Esophagus (tissue), 2 donors: Measurements from ENCODE around the gene QSOX2. TPM values are rescaled to one million over a fixed set of nuclear protein-coding genes. Genes with fewer than 3 reads are reported as not detected.

Experiments
- H3K27ac ChIP-seq, 2 donors: one replicate each; pipeline ENCODE4 v1.5.1; 2013; ENCODE audit warnings: low read depth in 2 of 2, mild to moderate bottlenecking in 2 of 2, inconsistent platforms in 1 of 2, low read length in 1 of 2, moderate library complexity in 1 of 2
- H3K27me3 ChIP-seq, 2 donors: one replicate each; pipeline ENCODE4 v1.6.1; 2013; ENCODE audit warnings: low read length in 2 of 2, control low read depth in 1 of 2, mild to moderate bottlenecking in 1 of 2; ENCODE audit not compliant: insufficient read depth in 2 of 2, control insufficient read depth in 1 of 2
- H3K36me3 ChIP-seq, 2 donors: one replicate each; pipeline ENCODE4 v1.6.1; 2013; ENCODE audit warnings: low read length in 1 of 2; ENCODE audit not compliant: control insufficient read depth in 2 of 2, insufficient read depth in 2 of 2
- H3K4me1 ChIP-seq, 2 donors: one replicate each; pipeline ENCODE4 v1.6.1; 2013; ENCODE audit warnings: low read length in 1 of 2; ENCODE audit not compliant: control insufficient read depth in 2 of 2, insufficient read depth in 2 of 2
- H3K4me3 ChIP-seq, 2 donors: one replicate each; pipeline ENCODE4 v1.5.1; 2013; ENCODE audit warnings: low read length in 2 of 2, mild to moderate bottlenecking in 2 of 2, low read depth in 1 of 2, moderate library complexity in 1 of 2
- H3K9me3 ChIP-seq, 2 donors: one replicate each; pipeline ENCODE4 v1.6.1; 2013; ENCODE audit warnings: mild to moderate bottlenecking in 2 of 2, low read depth in 1 of 2, low read length in 1 of 2, moderate library complexity in 1 of 2; ENCODE audit not compliant: control insufficient read depth in 2 of 2, insufficient read depth in 1 of 2
- WGBS, 2 donors: extraction: QIAGEN DNeasy Blood & Tissue Kit; methylation state at CpG; one replicate each; pipeline ENCODE4 v1.1.7; 2013; 5-methylcytosine and 5-hydroxymethylcytosine counted together
- polyA plus RNA-seq, 2 donors: library from polyadenylated mRNA; stranded (reverse); fragments of 200-250 nt; gene quantifications; one replicate each; pipeline ENCODE4 v1.2.3, GENCODE V29; 2013
- donor health status: healthy with polysubstance abuse.
- donor health status: Bipolar disorder and iron deficiency.

The QSOX2 gene
- polyA plus RNA-seq, 2 donors, result 2.6 to 3.6 TPM

DNA sequence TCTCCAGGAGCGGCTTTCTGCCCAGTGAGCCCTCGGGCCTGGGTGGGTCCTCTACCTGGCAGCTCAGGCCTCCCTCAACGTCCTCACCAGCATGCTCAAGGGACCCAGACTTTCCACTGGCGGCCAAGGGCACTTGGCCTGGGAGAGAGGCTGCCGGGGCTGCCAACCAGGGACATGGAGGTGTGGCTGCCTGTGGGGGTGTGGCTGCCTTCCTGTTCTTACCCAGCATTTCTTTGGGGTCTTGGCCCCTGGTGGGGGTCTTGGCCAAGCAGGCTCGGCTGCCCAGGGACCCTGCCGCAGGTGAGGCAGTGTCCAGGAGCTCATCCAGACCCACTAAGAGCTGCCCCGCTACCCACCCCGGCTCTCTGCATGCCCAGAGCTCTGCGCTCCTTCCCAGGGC, 7.2 kb upstream of the QSOX2 start:
- no peak overlapping the region for H3K27ac ChIP-seq
- no peak overlapping the region for H3K4me3 ChIP-seq
- H3K4me1 ChIP-seq, result peaks cover 0 to 3% of the 10 kb centered on the region in 2 donors
- H3K9me3 ChIP-seq, result no peaks in the 10 kb centered on the region
- H3K27me3 ChIP-seq, result no peaks in the 10 kb centered on the region
- 78 to 83% methylated on average over 10 of the region's 10 CpGs for WGBS, 2 donors
- no peaks in the 10 kb centered on the region for H3K36me3 ChIP-seq

DNA sequence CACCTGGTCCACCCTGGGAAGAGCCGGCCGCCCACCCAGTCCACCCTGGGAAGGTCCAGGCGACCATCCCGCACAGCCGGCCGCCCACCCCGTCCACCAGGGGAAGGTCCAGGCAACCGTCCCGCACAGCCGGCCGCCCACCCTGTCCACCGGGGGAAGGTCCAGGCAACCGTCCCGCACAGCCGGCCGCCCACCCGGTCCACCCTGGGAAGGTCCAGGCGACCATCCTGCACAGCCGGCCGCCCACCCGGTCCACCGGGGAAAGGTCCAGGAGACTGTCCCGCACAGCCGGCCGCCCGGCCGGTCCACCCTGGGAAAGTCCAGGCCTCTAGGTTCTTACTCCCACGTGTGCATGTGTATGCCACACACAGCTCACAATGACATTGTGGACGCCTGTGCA, 6.7 kb upstream of the QSOX2 start:
- peaks cover 0 to 7% of the 10 kb centered on the region in 2 donors for H3K4me1 ChIP-seq
- no peaks in the 10 kb centered on the region for H3K9me3 ChIP-seq
- no peaks in the 10 kb centered on the region for H3K36me3 ChIP-seq
- 89 to 90% methylated on average over 22 to 29 of the region's 29 CpGs for WGBS, 2 donors
- no peaks in the 10 kb centered on the region for H3K27me3 ChIP-seq
- H3K4me3 ChIP-seq, result no peak overlapping the region
- no peak overlapping the region for H3K27ac ChIP-seq

DNA sequence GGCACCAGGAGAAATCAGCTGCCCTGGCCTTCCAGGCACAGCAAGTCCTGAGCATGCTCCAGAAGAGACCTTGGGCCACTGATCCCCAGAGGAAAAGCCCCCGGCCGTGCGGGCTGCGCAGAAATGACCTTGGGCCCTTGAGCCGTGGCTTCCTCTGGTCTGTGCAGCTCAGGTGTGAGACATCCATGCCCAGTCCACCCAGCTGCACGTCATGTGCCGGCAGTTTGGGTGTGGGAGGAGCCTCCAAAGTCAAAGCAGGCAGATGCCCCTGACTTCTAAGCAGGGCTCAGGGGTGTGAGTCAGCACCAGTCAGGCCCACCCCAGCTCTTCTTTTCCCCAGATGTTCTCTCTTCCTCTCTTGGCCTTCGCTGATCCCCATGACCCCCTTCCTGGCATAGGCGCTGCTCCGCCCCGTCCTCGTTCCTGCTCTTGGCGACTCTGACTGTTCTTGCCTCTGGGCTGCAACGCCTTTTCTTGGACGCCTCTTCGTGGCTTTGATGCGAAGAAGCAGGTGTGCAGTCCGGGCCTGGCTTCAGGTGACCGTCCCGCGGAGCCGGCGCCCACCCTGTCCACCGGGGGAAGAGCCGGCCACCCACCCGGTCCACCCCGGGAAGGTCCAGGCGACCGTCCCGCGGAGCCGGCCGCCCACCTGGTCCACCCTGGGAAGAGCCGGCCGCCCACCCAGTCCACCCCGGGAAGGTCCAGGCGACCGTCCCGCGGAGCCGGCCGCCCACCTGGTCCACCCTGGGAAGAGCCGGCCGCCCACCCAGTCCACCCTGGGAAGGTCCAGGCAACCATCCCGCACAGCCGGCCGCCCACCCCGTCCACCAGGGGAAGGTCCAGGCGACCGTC, 5.9 kb upstream of the QSOX2 start:
- H3K4me1 ChIP-seq, result peaks cover 0 to 7% of the 10 kb centered on the region in 2 donors
- no peak overlapping the region for H3K27ac ChIP-seq
- no peaks in the 10 kb centered on the region for H3K9me3 ChIP-seq
- H3K4me3 ChIP-seq, result no peak overlapping the region
- H3K36me3 ChIP-seq, result no peaks in the 10 kb centered on the region
- H3K27me3 ChIP-seq, result no peaks in the 10 kb centered on the region
- 70 to 73% methylated on average over 28 to 50 of the region's 50 CpGs for whole genome bisulfite sequencing, 2 donors

DNA sequence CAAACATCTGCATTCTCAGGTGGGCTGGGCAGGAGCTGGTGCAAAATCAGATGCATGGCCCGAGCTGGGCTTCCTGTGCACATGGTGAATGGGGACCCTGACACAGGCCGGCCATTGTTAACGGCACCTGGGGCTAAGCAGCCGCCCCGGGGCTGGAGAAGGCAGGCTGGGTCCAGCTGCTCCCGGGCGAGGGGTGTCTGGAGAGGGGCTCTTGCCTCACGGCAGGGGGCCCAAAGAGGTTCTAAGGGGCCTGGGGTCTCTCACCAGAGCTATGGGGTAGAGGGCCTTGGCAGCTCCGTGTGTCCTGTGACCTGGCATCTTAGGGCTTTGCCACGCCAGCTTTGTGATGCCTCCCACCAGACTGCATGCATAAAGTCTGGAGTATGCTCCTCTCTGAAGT, 5.1 kb upstream of the QSOX2 start:
- Histone ChIP-seq H3K9me3 (no peaks in the 10 kb centered on the region), H3K36me3 (no peaks in the 10 kb centered on the region), H3K4me1 (peaks cover 0 to 7% of the 10 kb centered on the region in 2 donors), H3K27me3 (no peaks in the 10 kb centered on the region), H3K27ac (no peak overlapping the region), H3K4me3 (no peak overlapping the region)
- 68 to 70% methylated on average over 10 of the region's 10 CpGs for WGBS, 2 donors

DNA sequence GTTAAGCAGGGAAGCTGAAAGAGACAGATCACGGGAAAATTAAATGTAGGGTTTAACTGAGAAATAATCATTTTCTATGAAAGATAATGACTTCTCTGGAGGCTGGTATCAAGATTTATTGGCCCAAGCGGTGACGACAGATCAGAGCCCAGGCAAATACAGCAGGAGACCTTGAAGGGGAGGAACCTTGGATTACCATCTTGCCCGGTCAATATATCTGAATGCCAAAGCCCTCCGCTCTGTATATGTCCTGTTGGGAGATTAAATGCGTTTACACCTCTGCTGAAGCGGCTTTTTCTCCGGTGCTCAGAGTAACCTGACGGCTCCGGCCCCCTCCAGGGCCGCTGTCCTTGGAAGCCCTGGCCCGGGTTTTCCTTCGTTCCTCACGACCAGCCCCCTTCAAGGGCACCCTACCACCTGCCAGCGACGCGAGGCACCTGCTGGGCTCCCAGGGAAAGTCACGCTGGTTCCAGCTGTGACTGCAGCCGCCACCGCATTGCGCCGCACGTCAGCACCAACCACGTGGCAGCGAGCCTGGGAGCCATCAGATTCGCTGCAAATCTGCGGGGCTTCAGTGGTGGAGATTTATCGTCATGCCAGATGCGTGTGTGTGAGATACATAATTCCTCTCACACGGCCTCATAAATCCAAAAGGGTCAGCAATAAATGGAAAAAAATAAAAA, 4.4 kb upstream of the QSOX2 start:
- 69 to 78% methylated on average over 30 of the region's 30 CpGs for WGBS, 2 donors
- H3K27ac ChIP-seq, result no peak overlapping the region
- H3K4me3 ChIP-seq, result no peak overlapping the region
- H3K36me3 ChIP-seq, result no peaks in the 10 kb centered on the region
- H3K27me3 ChIP-seq, result no peaks in the 10 kb centered on the region
- H3K4me1 ChIP-seq, result peaks cover 0 to 7% of the 10 kb centered on the region in 2 donors
- no peaks in the 10 kb centered on the region for H3K9me3 ChIP-seq

DNA sequence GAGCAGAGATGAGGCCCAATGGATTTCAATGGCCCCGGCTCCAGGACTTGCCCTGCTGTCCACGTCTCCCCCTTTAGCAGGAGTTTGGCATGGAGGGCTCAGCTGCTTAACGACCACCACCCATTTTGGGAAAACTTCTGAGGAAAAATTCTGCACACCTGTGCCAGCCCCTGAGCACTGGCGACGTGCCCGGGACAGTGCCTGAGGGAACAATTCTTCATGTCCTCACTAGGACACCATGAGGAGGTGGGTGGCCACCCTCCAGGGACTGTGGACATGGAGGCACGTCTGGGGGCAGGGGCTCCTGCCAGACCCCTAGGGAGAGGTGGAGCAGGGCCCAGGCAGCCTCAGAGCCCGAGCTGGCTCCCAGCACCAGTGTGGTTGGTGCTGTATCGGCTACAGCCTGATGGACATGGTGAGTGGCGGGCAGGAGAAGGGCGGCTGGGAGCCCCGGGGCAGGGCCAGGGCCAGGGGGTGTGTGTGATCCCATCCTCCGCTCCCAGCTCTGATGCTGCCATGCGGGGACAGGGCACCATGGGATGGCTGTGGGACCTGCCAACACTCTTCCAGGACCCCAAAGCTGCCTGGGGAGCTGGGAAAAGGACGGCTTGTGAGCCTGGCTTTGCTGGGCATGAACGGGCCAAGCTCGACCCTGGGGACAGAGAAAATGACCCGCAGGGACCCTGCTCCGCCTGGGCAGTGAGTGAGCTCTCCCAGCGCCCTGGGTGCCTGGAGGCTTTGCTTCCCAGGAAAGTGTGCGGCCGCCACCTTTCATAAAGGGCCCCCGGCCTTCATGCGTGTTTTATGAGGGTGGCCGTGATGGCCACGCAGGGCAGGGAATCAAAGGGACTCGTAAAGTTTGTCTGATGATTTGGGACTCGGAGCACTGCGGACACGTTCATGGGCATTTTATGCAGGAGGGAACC, 3.6 kb upstream of the QSOX2 start:
- Histone ChIP-seq H3K36me3 (no peaks in the 10 kb centered on the region), H3K4me3 (no peak overlapping the region), H3K27ac (no peak overlapping the region), H3K4me1 (peaks cover 0 to 9% of the 10 kb centered on the region in 2 donors), H3K27me3 (no peaks in the 10 kb centered on the region), H3K9me3 (no peaks in the 10 kb centered on the region)
- WGBS, 2 donors, result 70 to 71% methylated on average over 30 of the region's 30 CpGs

DNA sequence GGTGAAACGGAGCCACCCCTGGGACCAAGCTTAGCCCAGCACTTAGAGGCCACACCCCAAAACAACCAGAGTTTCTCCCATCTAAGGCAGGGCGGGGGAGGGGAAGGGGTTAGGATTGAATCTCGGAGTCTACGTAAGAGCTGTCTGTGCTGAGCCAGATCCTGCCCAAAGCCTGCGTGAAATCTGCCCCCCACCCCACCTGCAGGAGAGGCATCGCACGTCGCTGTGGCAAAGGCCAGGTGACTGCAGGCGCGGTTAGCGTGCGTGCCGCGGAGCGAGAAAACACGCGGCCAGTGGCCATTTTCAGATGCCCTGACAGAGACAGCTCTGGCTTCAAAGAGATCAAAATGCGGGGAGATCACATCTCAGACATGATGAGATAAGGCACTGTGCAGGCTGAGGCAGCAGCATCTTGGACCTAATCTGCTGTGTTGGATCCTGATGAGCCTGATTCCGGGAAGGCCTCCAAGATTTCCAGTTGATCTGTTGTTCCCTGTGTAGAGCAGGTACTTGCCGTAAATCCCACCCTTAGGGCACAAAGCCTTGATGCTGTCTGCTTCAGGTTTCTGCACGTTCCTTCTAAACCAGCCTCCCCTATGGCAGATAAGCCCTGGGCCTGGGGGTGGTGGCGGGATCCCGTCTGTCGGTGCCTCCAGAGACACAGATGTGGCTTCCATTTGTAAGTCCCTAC, 2.5 kb upstream of the QSOX2 start:
- 51 to 69% methylated on average over 24 of the region's 24 CpGs for WGBS, 2 donors
- Histone ChIP-seq H3K27me3 (no peaks in the 10 kb centered on the region), H3K9me3 (no peaks in the 10 kb centered on the region), H3K4me3 (no peak overlapping the region), H3K27ac (no peak overlapping the region), H3K4me1 (peaks cover 0 to 11% of the 10 kb centered on the region in 2 donors), H3K36me3 (no peaks in the 10 kb centered on the region)

DNA sequence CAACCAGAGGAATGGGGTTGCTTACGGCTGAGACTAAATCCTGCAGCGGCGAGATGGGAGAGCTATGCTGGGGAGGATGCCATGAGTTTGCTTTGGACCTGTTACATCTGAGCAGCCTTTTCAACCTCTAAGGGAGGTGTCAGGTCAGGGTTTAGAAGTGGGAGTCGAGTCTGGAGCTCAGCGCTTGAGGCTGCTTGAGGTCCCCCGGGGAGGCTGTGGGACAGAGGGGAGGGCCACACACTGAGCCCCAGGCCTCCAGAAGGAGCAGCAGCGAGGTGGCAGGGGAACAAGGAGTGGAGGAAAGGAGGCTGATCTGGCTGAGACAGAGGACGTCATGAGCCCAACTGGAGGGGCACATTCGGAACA, 1.9 kb upstream of the QSOX2 start:
- H3K27ac ChIP-seq, result no peak overlapping the region
- WGBS, 2 donors, result 39 to 49% methylated on average over 9 of the region's 9 CpGs

More for the DNA sequence above, 1.9 kb upstream of the QSOX2 start:
- peaks cover 0 to 14% of the 10 kb centered on the region in 2 donors for H3K4me1 ChIP-seq
- H3K4me3 ChIP-seq, result no peak overlapping the region
- H3K9me3 ChIP-seq, result no peaks in the 10 kb centered on the region
- H3K27me3 ChIP-seq, result no peaks in the 10 kb centered on the region
- H3K36me3 ChIP-seq, result no peaks in the 10 kb centered on the region
